Kidney epithelial cell (primary cell): Measurements from ENCODE around the gene UGT1A7. TPM values are rescaled to one million over a fixed set of nuclear protein-coding genes. Genes with fewer than 3 reads are reported as not detected.
"Not testable (repeated sequence)": the region's sequence is repeated elsewhere in the genome, so short reads cannot be mapped to it uniquely, and the experiment has no call there.

Source experiments
- DNase-seq: peaks from one replicate; pipeline ENCODE4 v3.0.0-alpha.2; 2010; ENCODE audit warnings: low read depth
- H3K27me3 ChIP-seq: 2 replicates; pipeline ENCODE4 v1.6.0; 2011; ENCODE audit warnings: low read length; ENCODE audit not compliant: control insufficient read depth, insufficient read depth
- H3K36me3 ChIP-seq: 2 replicates; pipeline ENCODE4 v1.5.1; 2011; ENCODE audit warnings: low read length; ENCODE audit not compliant: control insufficient read depth, insufficient read depth
- H3K4me3 ChIP-seq: 2 replicates; pipeline ENCODE4 v1.5.1; 2011; ENCODE audit warnings: low read depth, mild to moderate bottlenecking, control low read depth, low read length
- total RNA-seq: library from RNA; depleted of rRNA; stranded (reverse); fragments of >200 nt; gene quantifications from 2 replicates; pipeline ENCODE4 v1.2.3, GENCODE V29; 2015
- TF ChIP-seq, protein P1 (sequence below): IDR thresholded peaks from 2 replicates; pipeline ENCODE4 v1.5.1; 2011; ENCODE audit warnings: mild to moderate bottlenecking, moderate library complexity, low read length, control low read depth, inconsistent platforms; ENCODE audit not compliant: insufficient read depth, poor library complexity, severe bottlenecking

The UGT1A7 gene
- total RNA-seq, 1 donor from 2014 or later, result not detected

DNA sequence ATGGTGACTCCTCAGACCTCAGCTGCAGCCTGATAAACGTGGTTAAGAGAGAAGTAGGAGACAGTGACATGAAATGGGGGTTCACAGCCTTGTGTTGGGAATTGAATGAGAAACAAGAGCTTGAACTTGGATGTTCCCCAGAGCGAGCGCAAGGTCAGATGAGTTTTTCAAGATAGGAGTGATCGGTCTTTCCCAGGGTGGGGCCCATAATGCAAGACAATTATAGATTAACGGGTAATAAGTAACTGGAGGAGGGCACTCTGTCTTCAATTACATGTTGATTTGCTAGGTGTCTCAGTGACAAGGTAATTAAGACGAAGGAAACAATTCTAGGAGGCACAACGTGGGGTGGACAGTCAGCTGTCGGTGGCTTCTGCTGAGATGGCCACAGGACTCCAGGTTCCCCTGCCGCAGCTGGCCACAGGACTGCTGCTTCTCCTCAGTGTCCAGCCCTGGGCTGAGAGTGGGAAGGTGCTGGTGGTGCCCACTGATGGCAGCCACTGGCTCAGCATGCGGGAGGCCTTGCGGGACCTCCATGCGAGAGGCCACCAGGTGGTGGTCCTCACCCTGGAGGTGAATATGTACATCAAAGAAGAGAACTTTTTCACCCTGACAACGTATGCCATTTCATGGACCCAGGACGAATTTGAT lies 31.0 kb downstream of the UGT1A7 start, which contains the start of gene UGT1A5:
TSS of gene UGT1A5 (plus strand) at position 297 of the 651 bp plus-strand sequence. CDS start at position 382, 85 bp downstream.
- Histone ChIP-seq H3K36me3 (no peaks in the 10 kb centered on the region), H3K4me3 (no peak within 1 kb of the TSS), H3K27me3 (no peaks in the 10 kb centered on the region)
- TF ChIP-seq, protein P1, sequence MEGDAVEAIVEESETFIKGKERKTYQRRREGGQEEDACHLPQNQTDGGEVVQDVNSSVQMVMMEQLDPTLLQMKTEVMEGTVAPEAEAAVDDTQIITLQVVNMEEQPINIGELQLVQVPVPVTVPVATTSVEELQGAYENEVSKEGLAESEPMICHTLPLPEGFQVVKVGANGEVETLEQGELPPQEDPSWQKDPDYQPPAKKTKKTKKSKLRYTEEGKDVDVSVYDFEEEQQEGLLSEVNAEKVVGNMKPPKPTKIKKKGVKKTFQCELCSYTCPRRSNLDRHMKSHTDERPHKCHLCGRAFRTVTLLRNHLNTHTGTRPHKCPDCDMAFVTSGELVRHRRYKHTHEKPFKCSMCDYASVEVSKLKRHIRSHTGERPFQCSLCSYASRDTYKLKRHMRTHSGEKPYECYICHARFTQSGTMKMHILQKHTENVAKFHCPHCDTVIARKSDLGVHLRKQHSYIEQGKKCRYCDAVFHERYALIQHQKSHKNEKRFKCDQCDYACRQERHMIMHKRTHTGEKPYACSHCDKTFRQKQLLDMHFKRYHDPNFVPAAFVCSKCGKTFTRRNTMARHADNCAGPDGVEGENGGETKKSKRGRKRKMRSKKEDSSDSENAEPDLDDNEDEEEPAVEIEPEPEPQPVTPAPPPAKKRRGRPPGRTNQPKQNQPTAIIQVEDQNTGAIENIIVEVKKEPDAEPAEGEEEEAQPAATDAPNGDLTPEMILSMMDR, result no peak
- no peak for DNase-seq

DNA sequence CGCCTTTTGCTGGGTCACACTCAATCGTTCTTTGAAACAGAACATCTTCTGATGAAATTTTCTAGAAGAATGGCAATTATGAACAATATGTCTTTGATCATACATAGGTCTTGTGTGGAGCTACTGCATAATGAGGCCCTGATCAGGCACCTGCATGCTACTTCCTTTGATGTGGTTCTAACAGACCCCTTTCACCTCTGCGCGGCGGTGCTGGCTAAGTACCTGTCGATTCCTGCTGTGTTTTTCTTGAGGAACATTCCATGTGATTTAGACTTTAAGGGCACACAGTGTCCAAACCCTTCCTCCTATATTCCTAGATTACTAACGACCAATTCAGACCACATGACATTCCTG lies 31.5 kb downstream of the UGT1A7 start:
- Histone ChIP-seq H3K4me3 (no peak overlapping the region), H3K27me3 (no peaks in the 10 kb centered on the region), H3K36me3 (no peaks in the 10 kb centered on the region)
- TF ChIP-seq, protein P1, result no peak
- DNase-seq, result no peak

DNA sequence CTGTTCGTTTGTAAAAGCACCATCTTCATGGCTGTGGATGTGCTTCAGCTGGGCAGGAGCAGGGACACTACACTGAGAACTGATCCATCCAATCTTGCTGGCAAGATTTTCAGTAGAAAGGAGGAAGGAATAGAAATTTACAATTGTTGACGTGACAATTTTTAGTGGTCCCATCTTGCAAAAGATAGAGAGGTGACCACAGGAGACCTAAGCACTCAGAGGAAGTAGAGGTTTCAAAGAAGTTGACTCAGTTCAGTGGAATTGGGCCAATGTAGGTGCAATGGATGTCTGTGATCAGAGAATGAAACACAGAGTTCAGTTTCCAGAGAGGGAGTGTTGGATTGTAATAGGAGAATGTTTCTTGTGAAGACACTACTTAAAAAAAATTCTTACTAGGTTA lies 32.4 kb downstream of the UGT1A7 start:
- no peak for DNase-seq
- Histone ChIP-seq H3K27me3 (no peaks in the 10 kb centered on the region), H3K4me3 (no peak overlapping the region), H3K36me3 (no peaks in the 10 kb centered on the region)
- TF ChIP-seq, protein P1, result no peak

DNA sequence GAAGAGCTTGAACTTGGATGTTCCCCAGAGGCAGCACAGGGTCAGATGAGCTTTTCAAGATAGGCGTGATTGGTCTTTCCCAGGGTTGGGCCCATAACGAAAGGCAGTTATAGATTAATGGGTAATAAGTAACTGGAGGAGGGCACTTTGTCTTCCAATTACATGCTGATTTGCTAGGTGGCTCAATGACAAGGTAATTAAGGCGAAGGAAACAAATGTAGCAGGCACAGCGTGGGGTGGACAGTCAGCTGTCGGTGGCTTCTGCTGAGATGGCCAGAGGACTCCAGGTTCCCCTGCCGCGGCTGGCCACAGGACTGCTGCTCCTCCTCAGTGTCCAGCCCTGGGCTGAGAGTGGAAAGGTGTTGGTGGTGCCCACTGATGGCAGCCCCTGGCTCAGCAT lies 36.9 kb downstream of the UGT1A7 start, which contains the start of gene UGT1A4:
TSS of gene UGT1A4 (plus strand) at position 185 of the 400 bp plus-strand sequence. CDS start at position 270, 85 bp downstream.
- no peaks in the 10 kb centered on the region for H3K27me3 ChIP-seq
- H3K36me3 ChIP-seq, result no peaks in the 10 kb centered on the region
- no peak within 1 kb of the TSS for H3K4me3 ChIP-seq
- no peak for DNase-seq
- TF ChIP-seq, protein P1, result no peak

DNA sequence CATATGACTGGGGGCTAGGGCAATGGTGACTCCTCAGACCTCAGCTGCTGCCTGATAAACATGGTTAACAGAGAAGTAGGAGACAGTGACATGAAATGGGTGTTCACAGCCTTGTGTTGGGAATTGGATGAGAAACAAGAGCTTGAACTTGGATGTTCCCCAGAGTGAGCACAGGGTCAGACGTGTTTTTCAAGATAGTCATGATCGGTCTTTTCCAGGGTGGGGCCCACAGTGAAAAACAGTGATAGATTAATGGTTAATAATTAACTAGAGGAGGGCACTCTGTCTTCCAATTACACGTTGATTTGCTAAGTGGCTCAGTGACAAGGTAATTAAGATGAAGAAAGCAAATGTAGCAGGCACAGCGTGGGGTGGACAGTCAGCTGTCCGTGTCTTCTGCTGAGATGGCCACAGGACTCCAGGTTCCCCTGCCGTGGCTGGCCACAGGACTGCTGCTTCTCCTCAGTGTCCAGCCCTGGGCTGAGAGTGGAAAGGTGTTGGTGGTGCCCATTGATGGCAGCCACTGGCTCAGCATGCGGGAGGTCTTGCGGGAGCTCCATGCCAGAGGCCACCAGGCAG lies 47.1 kb downstream of the UGT1A7 start, which contains the start of gene UGT1A3:
TSS of gene UGT1A3 (plus strand) at position 320 of the 579 bp plus-strand sequence. CDS start at position 405, 85 bp downstream.
- DNase-seq, result no peak
- no peak within 1 kb of the TSS for H3K4me3 ChIP-seq
- no peaks in the 10 kb centered on the region for H3K36me3 ChIP-seq
- H3K27me3 ChIP-seq, result no peaks in the 10 kb centered on the region
- TF ChIP-seq, protein P1, result no peak

DNA sequence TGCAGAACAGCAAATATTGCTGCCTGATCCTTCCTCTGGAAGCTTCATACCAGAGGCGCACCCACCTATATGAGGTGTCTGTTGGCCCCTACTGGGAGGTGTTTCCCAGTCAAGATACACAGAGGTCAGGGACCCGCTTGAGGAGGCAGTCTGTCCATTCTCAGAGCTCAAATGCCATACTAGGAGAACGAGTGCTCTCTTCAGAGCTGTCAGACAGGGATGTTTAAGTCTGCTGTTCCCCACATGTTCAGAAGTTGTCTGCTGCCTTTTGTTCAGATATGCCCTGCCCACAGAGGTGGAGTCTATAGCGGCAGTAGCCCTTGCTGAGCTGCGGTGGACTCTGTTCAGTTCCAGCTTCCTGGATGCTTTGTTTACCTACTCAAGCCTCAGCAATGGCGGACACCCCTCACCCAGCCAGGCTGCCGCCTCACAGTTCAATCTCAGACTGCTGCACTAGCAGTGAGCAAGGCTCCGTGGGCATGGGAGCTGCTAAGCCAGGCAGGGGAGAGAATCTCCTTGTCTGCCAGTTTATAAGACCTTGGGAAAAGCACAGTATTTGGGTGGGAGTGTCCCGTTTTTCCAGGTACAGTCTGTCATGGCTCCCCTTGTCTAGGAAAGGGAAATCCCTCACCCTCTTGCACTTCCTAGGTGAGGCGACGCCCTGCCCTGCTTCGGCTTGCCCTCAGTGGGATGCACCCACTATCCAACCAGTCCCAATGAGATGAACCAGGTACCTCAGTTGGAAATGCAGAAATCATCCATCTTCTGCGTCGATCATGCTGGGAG lies 55.4 kb downstream of the UGT1A7 start:
- DNase-seq, H3K4me3 ChIP-seq, H3K36me3 ChIP-seq, H3K27me3 ChIP-seq: not testable (repeated sequence)
